Panc1 (cell line): ENCODE measurements around the gene CLDN7.

Experiments
- CTCF ChIP-seq: fragments of 450-650 bp; IDR thresholded peaks from 2 replicates; pipeline ENCODE4 v1.5.1; 2017; ENCODE audit warnings: mild to moderate bottlenecking
- TCF7L2 ChIP-seq: IDR thresholded peaks from 2 replicates; pipeline ENCODE4 v1.6.1; 2011; ENCODE audit warnings: mild to moderate bottlenecking, low read depth, low read length, inconsistent platforms

GRCh38 chr17:7311110-7311705 is 48.9 kb upstream of the CLDN7 start:
- TF ChIP-seq TCF7L2: no peak
- no peak for TF ChIP-seq CTCF
